HG03060 (cell line): ENCODE measurements around the gene RPAP3.
"Not testable (repeated sequence)": the region's sequence is repeated elsewhere in the genome, so short reads cannot be mapped to it uniquely, and the experiment has no call there.

Source experiments
- ATAC-seq: cut with Tn5 transposase; IDR thresholded peaks from one replicate; pipeline ENCODE4 v1.9.1; 2021; ENCODE audit warnings: low read depth, moderate number of reproducible peaks; ENCODE audit not compliant: unreplicated experiment

RPAP3 gene

DNA sequence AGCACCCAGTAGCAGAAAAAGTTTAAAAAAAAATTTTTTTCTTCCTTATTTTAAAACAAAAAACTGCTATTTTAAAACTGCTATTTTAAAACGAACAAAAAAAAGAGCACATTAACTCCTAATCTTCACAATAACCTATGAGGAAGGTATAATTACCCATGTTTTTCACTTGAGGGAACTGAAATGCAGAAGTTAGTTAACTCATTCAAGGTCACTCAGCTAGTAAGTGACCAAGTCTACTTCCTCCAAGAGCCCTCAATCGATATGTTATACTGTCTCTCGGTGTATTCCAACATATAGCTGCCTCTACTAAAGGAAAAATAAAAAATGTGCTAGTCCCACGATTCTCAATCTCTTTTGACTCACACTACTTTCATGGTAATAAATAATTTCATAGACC lies 7.8 kb downstream of the RPAP3 start:
- ATAC-seq, result no peak

DNA sequence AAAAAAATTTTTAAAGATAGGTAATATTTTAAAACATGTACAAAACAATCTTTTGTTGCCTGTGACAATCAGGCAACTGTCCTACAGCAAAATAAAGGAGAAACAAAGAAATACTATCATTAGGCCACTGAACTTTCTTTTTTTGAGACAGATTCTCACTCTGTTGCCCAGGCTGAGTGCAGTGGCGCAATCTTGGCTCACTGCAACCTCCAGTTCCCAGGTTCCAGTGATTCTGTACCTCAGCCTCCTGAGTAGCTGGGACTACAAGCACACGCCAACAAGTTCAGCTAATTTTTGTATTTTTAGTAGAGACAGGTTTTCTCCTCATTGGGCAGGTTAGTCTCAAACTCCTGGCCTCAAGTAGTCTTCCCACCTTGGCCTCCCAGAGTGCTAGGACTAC lies 16.6 kb downstream of the RPAP3 start:
- no peak for ATAC-seq

DNA sequence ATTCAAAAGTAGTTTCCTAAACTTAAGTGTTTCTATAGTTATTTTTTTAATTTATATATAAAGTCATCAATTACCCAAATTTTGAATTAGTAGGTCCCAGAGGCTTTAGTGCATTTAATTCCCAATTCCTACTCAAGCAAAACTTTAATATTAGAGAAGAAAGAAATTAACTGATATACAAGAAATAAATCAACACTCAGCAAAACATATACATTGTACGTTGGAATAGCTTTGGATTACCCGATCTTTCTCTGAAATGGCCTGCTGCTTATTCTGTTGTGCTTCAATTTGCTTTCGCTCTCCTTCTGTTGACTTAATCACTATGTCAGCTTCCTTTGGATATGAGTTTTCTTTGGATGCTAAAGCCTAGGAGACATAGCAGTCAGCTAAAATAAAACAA lies 18.2 kb downstream of the RPAP3 start:
- ATAC-seq, result no peak

DNA sequence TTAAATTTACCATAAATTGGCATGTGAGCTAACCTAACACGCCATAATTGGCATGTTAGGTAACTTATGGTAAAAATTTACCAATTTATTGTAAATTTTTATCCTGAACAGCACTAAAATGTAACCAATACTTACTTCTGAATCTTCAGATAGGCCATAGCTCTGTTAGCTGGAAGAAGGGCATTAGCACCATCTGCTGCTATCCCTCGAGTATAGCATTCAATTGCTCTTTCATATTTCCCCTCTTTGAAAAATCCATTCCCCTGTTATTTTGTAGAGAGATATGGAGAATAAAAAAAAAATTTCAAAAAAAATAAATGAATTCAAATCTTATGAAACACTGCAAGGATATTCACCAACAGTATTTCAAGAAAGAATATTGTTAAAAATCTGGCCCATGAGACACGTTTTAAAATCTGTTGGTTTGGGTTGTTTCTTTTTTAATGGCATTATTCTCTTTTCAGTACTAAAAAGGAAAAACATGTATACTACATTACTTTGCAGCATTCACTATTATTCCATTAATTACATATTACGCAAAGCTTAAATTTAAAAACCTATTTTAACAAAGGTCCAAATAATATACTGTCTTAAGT lies 19.1 kb downstream of the RPAP3 start:
- no peak for ATAC-seq

DNA sequence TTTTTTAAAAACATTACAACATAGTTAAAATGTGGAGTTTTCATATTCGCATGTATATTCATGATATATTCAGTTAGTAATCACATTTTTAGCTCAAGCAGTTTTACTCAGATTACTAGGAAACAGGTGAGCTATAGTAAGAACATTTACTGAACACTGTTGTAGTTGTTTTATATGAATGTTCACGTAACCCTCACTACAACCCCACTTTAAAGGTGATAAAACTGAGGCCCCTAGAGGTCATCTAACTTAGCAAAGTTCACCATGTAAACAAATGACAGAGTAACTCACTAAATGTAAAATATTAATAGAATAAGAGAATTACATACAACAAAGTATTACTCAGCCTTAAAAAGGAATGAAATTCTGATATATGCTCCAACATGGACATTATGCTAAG lies 26.0 kb downstream of the RPAP3 start:
- no peak for ATAC-seq

DNA sequence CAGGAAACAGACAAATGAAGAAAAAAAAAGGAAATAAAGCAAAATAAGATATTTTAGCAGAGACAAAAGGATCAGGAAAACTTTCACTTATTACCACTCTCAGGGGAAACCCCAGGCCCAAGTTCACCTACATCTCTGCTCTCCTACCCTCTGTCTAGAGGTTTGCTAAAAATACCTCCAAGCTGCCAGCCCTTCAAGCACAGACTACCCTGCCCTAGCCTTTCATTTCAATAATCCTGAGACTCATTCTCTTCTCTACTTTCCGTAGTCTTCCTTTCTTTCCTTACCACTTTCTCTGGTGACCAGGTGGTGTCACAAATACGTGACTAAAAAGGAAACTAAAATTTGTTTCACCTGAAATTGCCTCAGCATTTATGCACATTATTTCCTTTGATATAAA lies 33.8 kb downstream of the RPAP3 start:
- ATAC-seq, result no peak

DNA sequence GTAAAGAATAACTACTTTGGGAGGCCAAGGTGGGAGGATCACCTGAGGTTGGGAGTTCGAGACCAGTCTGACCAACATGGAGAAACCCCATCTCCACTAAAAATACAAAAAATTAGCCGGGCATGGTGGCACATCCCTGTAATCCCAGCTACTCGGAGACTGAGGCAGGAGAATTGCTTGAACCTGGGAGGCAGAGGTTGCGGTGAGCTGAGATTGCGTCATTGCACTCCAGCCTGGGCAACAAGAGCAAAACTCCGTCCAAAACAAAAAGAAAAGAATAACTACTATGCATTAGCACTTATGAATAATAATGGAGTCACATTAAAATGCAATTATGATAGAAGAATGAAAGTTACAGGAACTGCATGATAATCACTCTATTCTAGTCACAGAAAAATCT lies 37.9 kb downstream of the RPAP3 start:
- ATAC-seq, result not testable (repeated sequence)

DNA sequence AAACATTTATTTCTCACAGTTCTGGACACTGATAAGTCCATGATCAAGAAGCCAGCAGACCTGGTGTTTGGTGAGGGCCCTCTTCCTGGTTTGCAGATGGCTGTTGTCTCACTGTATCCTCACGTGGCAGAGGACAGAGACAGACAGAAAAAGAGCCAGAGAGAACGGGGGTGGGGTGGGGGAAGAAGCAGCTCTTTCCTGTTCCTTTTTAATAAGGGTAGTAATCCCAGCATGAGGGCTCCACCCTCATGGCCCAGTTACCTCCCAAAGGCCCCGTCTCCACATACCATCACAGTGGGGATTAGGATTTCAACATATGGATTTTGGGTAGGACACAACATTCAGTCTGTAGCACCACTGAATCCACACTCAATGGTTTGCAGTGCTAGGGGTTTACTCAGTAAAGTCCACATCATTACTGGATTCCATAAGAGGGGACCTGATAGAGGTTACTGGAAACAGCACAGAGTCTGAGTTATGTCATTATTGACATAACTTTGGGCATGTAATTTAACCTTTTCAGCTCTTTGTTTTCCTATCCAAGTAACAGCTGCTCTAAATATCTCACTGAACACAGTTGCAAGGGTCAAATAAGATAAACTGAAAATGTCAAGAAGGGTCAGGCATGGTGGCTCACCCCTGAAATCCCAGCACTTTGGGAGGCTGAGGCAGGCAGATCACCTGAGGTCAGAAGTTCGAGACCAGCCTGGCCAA lies 53.2 kb downstream of the RPAP3 start:
- ATAC-seq, result no peak

DNA sequence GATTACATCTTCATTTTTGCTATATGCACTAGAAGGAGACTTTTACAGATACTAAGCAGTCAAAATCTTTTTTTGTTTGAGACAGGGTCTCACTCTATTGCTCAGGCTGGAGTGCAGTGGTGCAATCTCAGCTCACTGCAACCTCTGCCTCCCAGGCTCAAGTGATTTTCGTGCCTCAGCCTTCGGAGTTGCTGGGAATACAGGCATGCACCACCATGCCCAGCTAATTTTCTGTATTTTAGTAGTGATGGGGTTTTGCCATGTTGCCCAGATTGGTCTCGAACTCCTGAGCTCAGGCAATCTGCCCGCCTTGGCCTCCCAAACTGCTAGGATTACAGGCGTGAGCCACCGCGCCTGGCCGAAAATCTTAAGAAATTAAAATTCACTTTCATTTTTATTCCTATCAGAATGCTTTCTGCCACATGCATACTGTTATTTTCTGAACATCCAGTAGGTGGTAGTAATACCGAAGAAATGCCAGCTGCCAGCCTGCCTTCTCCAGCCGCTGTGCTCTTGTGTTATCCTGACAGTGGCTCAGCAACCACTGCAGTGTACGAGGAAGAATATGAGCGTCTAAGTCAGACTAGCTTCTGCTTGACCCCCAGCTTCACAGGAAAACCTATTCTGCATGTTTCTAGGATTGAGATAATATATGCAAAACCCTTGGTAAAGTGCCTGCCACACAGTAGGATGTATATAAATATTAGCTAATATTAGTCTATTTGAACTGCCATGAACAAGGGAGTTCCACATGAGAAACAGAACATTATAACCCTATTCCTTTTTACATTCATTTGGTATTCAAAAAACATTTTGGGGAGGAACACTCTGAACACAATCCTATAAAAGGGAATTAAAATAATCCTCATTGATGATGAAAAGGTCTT lies 54.2 kb downstream of the RPAP3 start:
- peak; percentile 56 for ATAC-seq

DNA sequence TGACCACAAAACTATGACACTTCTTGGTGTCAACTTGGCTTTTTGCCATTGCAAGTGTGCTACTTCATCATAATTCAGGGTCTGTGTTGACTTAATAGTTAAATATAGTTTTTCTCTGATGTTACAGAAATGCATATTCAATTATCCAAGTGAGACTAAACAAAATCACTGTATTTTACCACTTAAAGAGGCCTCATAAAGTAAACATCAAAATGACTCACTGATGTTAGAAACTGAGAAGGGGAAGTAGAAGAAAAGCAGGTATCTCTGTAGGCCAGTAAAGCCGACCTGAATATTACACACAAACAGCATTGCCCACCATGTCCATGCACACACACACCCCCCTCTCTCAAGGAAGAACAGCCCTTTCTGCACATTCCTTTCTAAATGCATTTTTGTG lies 55.4 kb downstream of the RPAP3 start:
- peak; percentile 62 for ATAC-seq

DNA sequence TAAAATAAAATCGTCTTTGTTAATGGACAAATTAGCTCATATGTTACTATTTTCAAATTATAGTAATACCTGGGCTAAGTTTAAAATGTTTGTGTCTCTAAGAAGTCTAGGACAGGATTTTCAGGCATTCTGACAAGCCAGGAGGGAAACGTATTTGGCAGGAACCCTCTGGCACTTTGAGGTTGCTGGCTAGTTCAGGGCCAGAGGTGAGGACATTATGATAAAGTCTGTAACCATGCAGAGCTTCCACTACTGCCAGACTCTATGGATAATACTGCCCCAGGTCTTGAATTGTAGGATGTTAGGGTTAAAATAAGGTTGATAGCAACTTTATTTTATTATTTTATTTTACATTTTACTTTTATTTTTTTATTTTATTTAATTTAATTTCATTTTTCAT lies 56.4 kb downstream of the RPAP3 start:
- no peak for ATAC-seq

DNA sequence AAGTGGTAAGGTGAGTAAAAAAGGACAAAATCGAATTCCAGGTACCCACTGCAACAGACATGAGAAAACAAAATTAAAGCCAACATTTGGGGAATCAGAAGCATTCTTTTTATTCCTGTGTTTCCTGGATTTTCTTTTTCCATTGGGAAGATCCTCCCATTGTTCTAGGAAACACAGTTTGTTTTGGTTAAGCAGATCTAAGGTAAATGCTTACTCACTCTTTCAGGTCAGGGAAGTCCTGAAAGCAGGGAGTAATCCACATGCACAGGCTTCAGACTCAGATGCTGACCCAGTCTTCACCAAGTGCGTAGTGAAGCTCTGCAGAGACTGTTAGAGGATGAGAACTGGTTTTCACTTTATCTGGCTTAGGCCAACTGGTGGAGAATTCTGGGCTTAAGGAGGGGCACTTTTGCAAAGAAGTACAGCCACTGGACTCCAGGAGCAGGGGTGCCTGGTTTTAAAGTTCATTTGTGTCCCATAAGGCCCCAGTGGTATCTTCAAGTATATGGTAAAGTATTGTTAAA lies 57.7 kb downstream of the RPAP3 start:
- ATAC-seq, result no peak

DNA sequence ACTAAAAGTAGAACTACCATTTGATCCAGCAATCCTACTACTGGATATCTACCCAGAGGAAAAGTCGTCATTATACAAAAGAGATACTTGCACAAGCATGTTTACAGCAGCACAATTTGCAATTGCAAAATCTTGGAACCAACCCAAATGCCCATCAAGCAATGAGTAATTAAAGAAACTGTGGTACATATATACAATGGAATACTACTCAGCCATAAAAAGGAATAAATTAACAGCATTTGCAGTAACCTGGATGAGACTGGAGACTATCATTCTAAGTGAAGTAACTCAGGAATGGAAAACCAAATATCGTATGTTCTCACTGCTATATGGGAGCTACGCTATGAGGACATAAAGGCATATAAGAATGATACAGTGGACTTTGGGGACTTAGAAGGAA lies 63.5 kb downstream of the RPAP3 start:
- not testable (repeated sequence) for ATAC-seq

DNA sequence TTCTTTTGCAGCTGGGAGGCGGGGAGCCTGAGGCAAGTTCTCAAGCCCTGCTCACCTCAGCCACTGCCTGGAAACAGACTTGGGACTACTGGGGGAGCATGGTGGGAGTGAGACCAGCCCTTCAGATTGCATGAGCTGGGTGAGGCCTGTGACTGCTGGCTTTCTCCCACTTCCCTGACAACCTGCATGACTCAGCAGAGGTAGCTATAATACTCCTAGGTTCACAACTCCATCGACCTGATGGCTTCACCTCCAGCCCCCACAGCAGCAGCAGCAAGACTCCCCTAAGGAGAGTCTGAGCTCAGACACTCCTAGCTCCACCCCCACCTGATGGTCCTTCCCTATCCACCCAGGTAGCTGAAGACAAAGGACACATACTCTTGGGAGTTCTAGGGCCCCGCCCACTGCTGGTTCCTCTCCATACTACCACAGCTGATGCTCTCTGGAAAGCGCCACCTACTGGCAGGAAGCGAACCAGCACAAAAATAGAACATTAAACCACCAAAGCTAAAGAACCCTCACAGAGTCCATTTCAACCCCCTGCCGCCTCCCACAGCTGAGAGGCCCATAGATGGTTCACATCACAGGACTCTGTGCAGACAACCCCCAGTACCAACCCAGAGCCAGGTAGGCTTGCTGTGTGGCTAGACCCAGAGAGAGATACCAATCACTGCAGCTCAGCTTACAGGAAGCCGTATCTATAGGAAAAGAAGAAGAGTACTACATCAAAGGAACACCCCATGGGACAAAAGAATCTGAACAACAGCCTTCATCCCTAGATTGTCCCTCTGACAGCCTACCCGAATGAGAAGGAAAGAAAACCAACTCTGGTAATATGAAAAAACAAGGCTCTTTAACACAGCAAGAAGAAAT lies 68.7 kb downstream of the RPAP3 start:
- no peak for ATAC-seq

DNA sequence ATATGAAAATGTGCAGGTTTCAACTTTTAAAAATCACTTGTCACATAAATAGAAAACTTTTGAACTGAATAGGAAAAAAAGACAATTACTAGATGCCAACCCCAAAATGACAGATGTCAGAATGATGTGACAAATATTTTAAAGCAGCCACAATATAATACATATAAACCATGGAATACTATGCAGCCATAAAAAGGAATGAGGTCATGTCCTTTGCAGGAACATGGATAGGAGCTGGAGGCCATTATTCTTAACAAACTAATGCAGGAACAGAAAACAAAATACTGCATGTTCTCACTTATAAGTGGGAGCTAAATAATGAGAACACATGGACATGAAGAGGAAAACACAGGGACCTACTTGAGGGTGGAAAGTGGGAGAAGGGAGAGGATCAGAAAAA lies 70.1 kb downstream of the RPAP3 start:
- ATAC-seq, result not testable (repeated sequence)

DNA sequence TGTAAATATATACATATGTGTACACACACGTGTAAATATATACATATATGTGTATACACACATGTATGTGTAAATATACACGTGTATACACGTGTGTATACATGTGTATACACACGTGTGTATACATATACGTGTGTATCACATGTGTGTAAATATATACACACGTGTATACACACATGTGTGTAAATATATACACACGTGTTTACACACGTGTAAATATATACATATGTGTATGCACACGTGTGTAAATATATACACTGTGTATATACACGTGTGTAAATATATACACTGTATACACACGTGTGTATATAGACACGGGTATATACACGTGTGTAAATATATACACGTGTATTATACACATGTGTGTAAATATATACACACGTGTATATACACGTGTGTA lies 71.7 kb downstream of the RPAP3 start:
- no peak for ATAC-seq

DNA sequence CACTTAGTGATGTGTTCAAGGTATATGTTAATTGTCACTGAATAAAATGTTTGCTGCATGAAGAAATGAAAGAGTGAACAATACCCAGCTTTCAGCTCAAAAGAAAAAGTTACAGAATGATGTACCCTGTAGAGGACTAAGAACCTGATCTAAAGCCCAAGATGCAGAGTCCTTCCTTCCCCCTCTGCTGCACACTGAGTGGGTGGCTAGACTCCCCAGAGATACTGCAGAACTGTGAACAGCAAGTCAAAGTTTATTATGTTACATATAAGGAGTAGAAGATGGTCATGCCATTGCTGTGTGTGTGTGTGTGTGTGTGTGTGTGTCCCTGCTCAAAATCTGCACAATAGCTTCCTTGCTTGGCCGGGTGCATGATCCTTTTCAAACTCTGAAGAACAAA lies 83.9 kb downstream of the RPAP3 start:
- no peak for ATAC-seq

DNA sequence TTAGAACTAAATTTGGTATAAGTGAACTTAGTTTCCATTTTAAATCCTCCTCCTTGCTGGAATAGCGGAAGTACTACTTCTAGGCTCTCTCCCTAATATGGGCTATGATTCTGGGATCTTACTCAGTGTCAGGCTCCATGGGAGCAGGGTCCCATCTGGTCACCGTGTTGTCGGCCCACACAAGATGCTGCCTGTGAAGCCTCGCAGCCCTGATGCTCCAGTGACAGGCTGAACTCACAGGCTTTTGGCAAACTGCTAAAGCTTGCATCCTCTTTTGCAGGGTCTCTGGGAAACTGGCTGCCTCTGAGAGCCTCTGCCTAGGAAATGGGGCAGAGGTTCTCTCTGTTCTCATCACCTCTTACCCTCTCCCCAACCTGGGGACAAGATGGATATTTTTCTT lies 88.4 kb downstream of the RPAP3 start:
- ATAC-seq, result no peak

DNA sequence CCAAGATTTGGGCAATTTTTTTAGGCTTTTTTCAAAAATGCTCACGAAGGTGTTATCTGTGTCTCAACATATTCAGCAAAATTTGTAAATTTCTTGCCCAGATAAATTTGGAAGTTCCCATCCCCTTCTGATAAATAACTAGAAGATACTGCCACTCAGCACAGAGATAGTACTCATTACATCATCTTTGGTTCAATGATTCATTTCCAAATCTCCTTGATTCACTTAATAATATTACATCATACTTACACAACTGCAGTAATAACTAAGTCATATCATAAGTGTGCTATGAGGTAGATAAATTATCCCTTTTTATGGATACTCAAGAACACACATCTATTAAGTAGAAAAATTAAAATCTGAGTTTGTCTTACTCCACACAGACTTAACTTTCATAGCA lies 89.4 kb downstream of the RPAP3 start:
- ATAC-seq, result no peak

DNA sequence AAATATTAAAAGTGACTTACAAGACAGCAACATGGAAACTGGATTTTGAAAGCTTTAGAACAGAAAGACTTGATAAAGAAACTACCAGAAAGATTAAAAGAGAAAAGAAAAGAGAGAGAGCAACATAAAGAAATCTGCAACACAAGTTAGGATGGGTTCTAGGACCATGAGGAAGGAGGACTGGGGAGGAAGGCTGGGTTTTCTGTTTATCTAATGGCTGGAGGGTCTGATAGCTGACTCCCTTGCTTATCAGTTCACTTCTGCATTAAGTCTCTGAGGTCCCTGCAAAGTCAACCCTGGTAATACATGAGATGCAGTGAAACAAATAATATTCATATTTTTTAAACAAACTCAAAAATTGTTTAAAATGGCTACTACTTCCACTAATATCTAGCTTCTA lies 90.1 kb downstream of the RPAP3 start:
- no peak for ATAC-seq
